Prostate gland (tissue), 2 donors: ENCODE data around the gene ZNF91.

Source experiments
- POLR2AphosphoS5 ChIP-seq: sonication (generic); formaldehyde crosslinking; IDR thresholded peaks from one replicate; pipeline ENCODE4 v1.6.1; 2017; ENCODE audit warnings: antibody characterized with exemption
- TF ChIP-seq, protein P1 (sequence below), 4 experiments: fragments of 200-600 bp in 2 of 4; fragments of 450-650 bp in 2 of 4; sonication (generic) in 2 of 4; IDR thresholded peaks; 1 replicate in 3 of 4; 2 replicates in 1 of 4; pipeline ENCODE4 v1.5.1; 2016 to 2019; ENCODE audit warnings: antibody characterized with exemption in 4 of 4, mild to moderate bottlenecking in 2 of 4, moderate library complexity in 2 of 4

DNA sequence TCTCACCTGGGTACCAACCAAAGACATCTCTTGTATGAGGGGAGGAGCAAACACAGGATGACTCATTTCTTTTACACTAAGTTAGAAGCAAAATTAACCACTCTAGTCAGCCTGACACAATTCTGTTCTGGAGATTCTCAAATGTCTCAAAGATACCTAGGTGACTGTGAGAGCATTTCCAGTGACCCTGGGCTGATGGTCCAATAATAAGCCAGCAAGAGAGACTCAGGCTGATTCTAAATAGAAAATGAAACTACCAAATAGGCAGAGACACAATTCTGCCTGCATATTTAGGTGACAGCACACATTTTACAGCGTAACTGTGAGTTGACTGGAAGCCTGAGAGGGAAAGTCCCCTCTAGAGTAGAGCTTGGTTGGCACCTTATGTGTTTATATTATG, 16.3 kb downstream of the ZNF91 start:
- TF ChIP-seq, protein P1, sequence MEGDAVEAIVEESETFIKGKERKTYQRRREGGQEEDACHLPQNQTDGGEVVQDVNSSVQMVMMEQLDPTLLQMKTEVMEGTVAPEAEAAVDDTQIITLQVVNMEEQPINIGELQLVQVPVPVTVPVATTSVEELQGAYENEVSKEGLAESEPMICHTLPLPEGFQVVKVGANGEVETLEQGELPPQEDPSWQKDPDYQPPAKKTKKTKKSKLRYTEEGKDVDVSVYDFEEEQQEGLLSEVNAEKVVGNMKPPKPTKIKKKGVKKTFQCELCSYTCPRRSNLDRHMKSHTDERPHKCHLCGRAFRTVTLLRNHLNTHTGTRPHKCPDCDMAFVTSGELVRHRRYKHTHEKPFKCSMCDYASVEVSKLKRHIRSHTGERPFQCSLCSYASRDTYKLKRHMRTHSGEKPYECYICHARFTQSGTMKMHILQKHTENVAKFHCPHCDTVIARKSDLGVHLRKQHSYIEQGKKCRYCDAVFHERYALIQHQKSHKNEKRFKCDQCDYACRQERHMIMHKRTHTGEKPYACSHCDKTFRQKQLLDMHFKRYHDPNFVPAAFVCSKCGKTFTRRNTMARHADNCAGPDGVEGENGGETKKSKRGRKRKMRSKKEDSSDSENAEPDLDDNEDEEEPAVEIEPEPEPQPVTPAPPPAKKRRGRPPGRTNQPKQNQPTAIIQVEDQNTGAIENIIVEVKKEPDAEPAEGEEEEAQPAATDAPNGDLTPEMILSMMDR (IDR thresholded peaks at IDR 0.05), result no peak
- no peak for TF ChIP-seq POLR2AphosphoS5
